ENCODE results near the gene BCO2.
"Not testable (repeated sequence)": the region's sequence is repeated elsewhere in the genome, so short reads cannot be mapped to it uniquely, and the experiment has no call there.

BCO2 gene, protein sequence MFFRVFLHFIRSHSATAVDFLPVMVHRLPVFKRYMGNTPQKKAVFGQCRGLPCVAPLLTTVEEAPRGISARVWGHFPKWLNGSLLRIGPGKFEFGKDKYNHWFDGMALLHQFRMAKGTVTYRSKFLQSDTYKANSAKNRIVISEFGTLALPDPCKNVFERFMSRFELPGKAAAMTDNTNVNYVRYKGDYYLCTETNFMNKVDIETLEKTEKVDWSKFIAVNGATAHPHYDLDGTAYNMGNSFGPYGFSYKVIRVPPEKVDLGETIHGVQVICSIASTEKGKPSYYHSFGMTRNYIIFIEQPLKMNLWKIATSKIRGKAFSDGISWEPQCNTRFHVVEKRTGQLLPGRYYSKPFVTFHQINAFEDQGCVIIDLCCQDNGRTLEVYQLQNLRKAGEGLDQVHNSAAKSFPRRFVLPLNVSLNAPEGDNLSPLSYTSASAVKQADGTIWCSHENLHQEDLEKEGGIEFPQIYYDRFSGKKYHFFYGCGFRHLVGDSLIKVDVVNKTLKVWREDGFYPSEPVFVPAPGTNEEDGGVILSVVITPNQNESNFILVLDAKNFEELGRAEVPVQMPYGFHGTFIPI

DNA sequence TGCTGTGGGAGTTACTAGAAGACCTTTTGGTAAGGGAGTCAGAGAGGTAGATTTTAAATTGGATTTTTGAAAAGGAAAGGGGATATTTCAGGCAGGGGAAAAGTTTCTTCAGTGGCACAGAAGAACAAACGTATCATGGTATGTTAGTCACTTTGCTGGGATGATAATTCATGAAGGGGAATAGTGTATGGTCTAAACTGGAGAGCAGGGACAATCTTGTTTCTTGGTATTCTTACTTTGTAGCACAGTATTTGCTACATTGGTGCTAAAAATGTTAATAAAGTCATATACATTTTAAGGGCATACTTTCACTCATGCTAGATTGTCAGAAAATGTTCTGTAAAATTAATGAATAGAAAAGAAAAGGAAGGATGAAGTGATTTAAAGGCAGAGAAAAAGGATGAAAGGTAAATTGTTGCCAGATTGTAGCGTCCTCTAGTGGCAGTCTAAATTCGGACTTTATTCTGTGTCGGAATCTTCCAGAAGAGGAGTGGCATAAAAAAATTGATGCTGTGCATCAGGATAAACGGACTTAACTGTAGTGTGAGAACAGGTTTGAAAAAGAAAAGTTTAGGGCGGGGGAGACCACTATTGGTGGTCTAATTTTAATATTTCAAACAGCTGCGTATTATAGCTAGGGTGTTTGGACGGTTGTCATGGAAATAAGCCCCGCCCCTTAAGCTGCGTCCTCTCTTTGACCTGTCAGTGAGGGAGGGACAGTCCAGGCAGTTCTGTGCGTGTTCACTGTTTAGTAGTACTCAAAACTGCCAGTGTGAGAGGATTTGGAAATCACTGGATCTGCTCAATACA is at the start of gene BCO2:
TSS of gene BCO2 (plus strand) at position 724 of the 810 bp plus-strand sequence. CDS start 90 bp downstream, outside the sequence.
- peak; percentile 78 for DNase-seq (ENCODE audit: low spot score)

GRCh38 chr11:112127056-112127455 is 48.3 kb upstream of the BCO2 start:
- no peak for DNase-seq (ENCODE audit: low spot score)

GRCh38 chr11:112128483-112129121 is 46.7 kb upstream of the BCO2 start:
- peak; percentile 67 for DNase-seq (ENCODE audit: low spot score)

DNA sequence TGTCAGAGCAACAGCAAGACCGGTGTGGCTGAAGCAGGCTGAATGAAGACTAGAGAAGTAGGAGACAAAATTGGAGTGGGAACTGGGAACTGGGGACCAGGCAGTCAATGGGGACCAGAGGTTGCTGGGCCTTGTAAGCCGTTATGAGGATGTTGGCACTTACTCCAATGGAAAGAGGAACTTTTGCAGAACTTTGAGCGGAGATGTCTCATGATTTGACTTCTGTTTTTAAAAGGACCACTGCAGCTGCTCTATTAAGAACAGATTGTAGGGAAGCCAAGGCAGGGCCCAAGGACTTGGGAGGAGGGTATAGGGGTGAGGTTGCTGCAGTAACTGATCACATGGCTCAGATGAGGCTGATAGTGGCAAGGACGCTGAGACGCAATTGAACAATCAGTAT is 45.7 kb upstream of the BCO2 start:
- DNase-seq (ENCODE audit: low spot score), result no peak

DNA sequence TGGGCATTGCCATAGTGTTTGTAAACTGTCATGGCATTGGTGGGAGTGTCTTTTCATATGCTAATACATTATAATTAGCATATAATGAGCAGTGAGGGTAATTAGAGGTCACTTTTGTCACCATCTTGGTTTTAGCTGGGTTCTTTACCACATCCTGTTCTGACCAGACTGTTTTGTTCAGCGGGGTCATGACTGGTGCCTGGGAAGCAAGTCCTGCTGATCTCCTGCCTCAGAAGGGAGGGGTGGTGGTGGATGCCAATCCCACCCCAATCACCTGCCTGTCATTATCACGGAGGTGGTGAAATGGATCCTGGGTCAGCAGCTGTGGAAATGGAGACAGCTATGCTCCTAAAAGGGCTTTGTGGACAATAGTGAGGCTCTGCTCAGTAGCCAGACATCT is 42.6 kb upstream of the BCO2 start:
- no peak for DNase-seq (ENCODE audit: low spot score)

DNA sequence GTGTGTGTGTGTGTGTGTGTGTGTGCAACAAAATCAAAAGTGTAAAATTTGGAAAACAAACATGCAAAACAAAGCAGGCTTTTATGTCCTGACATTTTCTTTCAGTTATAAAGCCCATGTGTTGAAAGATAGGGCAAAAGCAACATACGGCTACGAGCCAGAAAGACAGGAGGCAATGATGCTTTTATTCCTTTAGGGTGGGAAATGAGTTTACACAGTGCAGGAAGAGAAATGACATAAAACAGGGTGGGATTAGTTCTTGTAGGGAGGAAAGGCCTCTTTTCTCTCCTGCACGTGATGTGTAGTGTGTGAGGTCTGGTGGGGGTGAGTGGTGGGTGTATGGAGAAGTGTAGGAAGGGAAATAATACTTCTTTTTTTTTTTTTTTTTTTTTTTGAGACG is 40.8 kb upstream of the BCO2 start:
- DNase-seq (ENCODE audit: low spot score), result no peak

DNA sequence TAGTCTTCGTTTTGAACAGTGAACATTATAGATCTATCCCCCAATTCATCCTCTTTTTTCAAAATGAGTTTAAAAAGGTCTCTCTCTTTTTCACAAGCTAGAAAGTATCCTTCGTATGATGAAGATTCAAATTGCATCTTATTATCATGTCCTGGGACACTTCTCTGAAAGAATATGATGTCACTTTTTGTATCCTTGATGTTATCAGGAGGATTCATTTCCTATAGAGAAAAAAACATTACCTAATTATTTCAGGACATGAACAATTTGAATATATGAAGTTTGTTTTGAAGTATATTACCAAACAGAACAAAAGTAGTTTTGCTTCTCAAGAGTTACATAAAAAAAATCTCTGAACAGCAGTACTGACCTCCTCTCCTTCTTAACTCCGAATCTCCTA is 31.7 kb upstream of the BCO2 start:
- DNase-seq (ENCODE audit: low spot score), result no peak

DNA sequence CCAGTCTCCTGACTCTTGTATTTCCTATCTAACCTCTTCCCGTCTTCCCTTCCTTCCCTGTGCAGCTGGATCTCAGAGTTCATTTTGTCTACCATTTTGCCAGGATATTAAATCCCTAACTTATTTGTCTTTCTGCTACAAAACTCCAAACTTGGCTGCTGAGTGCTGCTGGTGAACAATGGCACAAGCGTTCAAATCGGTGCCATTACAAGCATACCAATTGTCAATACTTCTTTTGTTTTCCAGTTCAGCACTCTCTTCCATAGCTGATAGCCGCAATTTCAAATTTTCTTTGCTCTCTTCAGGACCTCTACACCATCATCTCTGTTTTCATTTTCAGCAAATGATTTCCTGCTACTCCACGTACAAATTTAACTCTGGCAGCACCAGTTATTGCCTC is 24.8 kb upstream of the BCO2 start:
- no peak for DNase-seq (ENCODE audit: low spot score)

GRCh38 chr11:112156153-112156955 is 19.0 kb upstream of the BCO2 start:
- DNase-seq (ENCODE audit: low spot score), result no peak

DNA sequence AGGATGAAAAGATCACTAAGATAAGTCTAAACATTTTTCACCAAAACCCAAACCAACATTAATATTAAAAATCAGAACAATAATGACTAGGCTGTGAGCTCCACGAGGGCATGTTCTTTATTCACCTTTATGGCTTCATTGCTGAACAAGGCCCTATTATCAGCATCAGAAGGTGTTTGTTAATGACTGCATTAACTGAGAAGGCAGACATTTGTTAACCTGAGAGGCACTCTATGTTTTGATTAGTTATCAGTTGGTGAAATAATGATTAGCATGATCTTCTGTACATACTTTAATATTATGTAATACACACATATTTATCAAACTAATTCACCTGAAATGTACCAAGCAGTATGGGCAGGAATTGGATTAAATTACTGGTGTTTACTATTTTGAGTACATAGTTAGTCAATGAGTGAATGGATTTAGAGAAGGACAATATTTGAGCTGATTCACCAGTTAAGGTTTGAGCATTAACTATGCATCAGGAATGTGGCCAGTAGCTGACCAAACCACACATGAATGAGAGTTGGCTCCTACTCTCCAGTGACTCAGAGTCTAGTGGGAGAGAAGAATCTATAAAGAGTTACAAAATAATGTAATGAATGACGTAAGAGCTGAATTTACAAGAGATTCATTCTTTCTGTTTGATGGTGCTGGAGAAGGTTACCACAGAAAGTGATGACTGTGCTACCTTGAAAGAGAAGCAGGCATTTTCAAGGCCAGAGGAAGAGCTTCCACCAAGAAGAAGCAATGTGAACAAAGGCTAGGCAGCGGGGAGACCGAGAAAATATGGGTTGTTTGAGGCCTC is 18.2 kb upstream of the BCO2 start:
- DNase-seq (ENCODE audit: low spot score), result peak; percentile 88

DNA sequence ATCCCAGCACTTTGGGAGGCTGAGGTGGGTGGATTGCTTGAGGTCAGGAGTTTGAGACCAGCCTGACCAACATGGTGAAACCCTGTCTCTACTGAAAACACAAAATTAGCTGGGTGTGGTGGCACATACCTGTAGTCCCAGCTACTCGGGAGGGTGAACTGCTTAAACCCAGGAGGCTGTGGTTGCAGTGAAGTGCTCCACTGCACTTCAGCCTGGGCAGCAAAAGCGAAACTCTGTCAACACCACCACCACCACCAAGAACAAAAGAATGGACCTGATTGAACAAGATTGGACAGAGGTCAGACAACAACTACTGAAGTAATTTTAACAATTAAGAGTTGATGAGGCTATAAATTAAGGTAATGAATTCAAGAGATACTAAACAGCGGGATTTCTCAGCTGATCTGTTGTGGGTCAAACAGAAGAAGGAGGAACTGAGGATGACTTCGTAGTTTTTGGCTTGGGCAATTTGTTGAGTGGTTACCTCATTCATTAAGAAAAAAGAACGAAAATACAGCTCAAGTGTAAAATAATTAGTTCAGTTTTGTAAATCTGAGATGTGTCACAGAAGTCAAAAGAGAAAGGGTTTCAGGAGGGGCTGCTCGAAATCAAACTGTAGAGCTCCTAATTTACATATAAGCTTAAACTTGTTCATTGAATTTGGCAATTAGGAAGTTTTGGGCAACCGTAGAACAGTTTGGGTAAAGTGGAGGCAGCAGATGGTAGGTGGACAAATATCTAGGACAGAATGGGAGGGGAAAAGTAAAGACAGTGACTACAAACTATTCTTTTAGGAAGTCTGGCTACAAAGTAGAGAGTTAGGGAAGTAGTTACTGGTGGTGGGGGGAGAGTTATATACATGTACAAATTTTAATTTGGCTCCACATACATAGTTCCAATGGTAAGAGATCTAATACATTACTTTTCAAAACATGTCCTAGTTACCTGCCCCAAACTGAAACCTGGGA is 15.9 kb upstream of the BCO2 start:
- no peak for DNase-seq (ENCODE audit: low spot score)

DNA sequence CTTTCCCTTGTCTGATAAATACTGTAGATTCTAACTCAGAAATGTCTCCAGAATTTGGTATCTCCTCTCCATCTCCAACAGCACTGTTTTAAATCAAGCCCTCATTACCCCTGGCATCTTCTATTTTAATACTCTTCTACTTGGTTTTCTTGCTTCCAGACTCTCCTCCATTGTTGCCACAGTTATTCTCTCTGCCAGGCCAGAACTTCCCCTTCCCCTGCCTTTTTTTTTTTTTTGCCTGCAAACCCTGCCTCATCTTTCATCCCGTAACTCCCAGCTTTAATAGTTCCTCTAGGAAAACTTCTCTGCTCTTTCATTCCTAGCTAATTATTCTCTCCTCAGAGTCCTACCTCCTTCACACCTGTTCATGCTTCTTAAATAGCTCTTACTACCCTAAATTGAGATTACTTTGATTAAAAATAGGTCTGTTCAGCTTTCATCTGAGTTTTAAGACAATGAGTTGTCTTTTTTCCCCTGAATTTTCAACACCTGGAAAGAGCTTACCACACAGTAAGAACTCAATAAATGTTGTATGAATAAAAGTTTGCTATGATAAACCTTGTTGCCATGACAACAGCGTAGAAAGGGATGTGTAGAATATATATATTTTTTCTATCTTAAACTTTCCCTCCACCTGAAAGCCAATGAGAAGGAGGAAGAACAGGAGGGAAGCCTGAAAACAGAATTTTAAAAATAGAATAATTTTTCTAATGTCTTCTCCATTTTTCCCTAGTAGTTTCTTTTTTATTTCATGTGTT is 15.0 kb upstream of the BCO2 start:
- no peak for DNase-seq (ENCODE audit: low spot score)

- DNase-seq (ENCODE audit: low spot score), result no peak
Observed at GRCh38 chr11:112161012-112161411, 14.3 kb upstream of the BCO2 start.

GRCh38 chr11:112162200-112162599 is 13.1 kb upstream of the BCO2 start:
- not testable (repeated sequence) for DNase-seq (ENCODE audit: low spot score)

- peak; percentile 29 for DNase-seq (ENCODE audit: low spot score)
Observed at GRCh38 chr11:112162761-112163546, 12.4 kb upstream of the BCO2 start.

DNA sequence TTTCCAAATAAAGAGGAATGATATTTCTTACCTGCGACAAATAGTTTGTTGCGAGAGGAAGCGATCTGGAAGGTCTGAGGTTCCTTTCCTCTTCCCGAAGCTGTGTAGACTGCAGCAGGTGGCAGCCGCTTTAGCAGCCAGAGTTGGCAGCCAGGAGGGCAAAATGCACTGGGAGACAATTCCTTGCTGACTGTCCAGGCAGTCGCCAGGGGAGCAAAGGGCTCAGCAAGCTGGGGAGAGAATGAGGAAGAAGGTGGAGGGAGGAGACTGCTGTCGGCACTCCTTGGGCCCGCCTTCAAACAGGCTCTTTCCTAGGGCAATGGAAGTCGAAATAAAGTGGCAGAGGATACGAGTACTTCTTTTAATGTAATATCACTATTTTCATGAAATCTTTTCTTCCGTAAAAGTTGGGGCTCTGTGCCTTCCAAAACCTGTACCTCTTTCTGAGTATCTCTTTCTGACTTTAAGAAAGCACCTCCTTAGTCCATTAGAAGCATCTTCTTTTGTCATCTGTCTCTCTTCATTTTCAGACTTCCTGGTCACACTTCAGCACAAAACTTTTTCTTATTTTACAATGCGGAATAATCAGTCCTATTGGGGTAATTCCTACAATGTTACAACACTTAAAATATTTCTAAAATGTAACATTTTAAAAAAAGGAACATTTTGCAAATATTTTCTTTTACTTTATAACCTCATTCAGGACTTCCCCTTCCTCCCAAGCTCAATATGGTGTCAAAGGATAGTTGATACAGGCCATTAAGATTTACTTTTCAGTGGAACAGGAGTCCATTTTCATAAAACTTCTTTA is 11.2 kb upstream of the BCO2 start, which contains the start of gene IL18:
TSS of gene IL18 (minus strand) at position 220 of the 811 bp plus-strand sequence. CDS start 9,041 bp downstream, outside the sequence.
- DNase-seq (ENCODE audit: low spot score), result no peak

- DNase-seq (ENCODE audit: low spot score), result no peak
Observed at GRCh38 chr11:112165049-112165448, 10.3 kb upstream of the BCO2 start.

All from AG08396 (cell line).